K562 (cell line): Measurements from ENCODE around the gene FBXO17.

Experiments used
- CTCF ChIP-seq, 3 experiments: IDR thresholded peaks in 2 of 3; conservative IDR thresholded peaks in 1 of 3; 2 replicates each; pipeline ENCODE4 v1.5.1; 2011 to 2012; ENCODE audit warnings: low read length in 3 of 3, mild to moderate bottlenecking in 3 of 3, control low read depth in 2 of 3, improper control_type of control experiment in 1 of 3, inconsistent platforms in 1 of 3, low read depth in 1 of 3, mixed read lengths in 1 of 3, moderate library complexity in 1 of 3; ENCODE audit not compliant: insufficient read depth in 2 of 3
- EZH2 ChIP-seq: IDR thresholded peaks from 2 replicates; pipeline ENCODE4 v1.6.1; 2012; ENCODE audit warnings: low read depth, mild to moderate bottlenecking, inconsistent platforms, low read length, borderline replicate concordance
- ZNF184 ChIP-seq: sonication (generic); formaldehyde crosslinking; IDR thresholded peaks from 2 replicates; pipeline ENCODE4 v1.5.0; 2020; ENCODE audit warnings: missing genetic modification reagents

GRCh38 chr19:38931521-38931793 lies 44.1 kb downstream of the FBXO17 start:
- TF ChIP-seq CTCF (IDR thresholded peaks at IDR 0.05 in 2 of 3, conservative IDR thresholded peaks at IDR 0.05 in 1 of 3; ENCODE audit: insufficient read depth in 2 of 3, low read depth in 1 of 3, low read length in 3 of 3) (no peak), EZH2 (no peak), ZNF184 (no peak)
